Activated CD8-positive, alpha-beta memory T cell treated with anti-CD3 and anti-CD28 coated beads for 48 hours (primary cell): Measurements from ENCODE around the gene ZNF804B.

Experiments used
- DNase-seq, 3 experiments: peaks; one replicate each; pipeline ENCODE4 v3.0.0-alpha.2; 2020; ENCODE audit warnings: low read depth in 2 of 3, low spot score in 2 of 3

The ZNF804B gene

GRCh38 chr7:88965371-88965770 lies 205.9 kb downstream of the ZNF804B start:
- DNase-seq, result no peak

- DNase-seq, result no peak
Measured at GRCh38 chr7:88967432-88967831, 207.9 kb downstream of the ZNF804B start.

GRCh38 chr7:88969167-88969566 lies 209.7 kb downstream of the ZNF804B start:
- no peak for DNase-seq

- no peak for DNase-seq
Measured at GRCh38 chr7:88985295-88985694, 225.8 kb downstream of the ZNF804B start.

GRCh38 chr7:89001306-89001705 lies 241.8 kb downstream of the ZNF804B start:
- no peak for DNase-seq

- DNase-seq, result no peak
Measured at GRCh38 chr7:89002981-89003956, 243.8 kb downstream of the ZNF804B start.

GRCh38 chr7:89012016-89012415 lies 252.5 kb downstream of the ZNF804B start:
- DNase-seq, result no peak

GRCh38 chr7:89017695-89018094 lies 258.2 kb downstream of the ZNF804B start:
- no peak for DNase-seq

GRCh38 chr7:89021741-89022140 lies 262.2 kb downstream of the ZNF804B start:
- no peak for DNase-seq

GRCh38 chr7:89023206-89023605 lies 263.7 kb downstream of the ZNF804B start:
- DNase-seq, result no peak

- DNase-seq, result no peak
Measured at GRCh38 chr7:89023877-89024276, 264.4 kb downstream of the ZNF804B start.

GRCh38 chr7:89027781-89028180 lies 268.3 kb downstream of the ZNF804B start:
- DNase-seq, result no peak

- no peak for DNase-seq
Measured at GRCh38 chr7:89028319-89028718, 268.8 kb downstream of the ZNF804B start.

- DNase-seq, result no peak
Measured at GRCh38 chr7:89029864-89030263, 270.4 kb downstream of the ZNF804B start.

- DNase-seq, result no peak
Measured at GRCh38 chr7:89041240-89041639, 281.7 kb downstream of the ZNF804B start.

- no peak for DNase-seq
Measured at GRCh38 chr7:89042940-89043339, 283.4 kb downstream of the ZNF804B start.

GRCh38 chr7:89049043-89049442 lies 289.5 kb downstream of the ZNF804B start:
- DNase-seq, result no peak

- DNase-seq, result no peak
Measured at GRCh38 chr7:89053130-89053529, 293.6 kb downstream of the ZNF804B start.

- DNase-seq, result no peak
Measured at GRCh38 chr7:89054361-89054760, 294.9 kb downstream of the ZNF804B start.

- DNase-seq, result no peak
Measured at GRCh38 chr7:89060234-89060633, 300.7 kb downstream of the ZNF804B start.

- no peak for DNase-seq
Measured at GRCh38 chr7:89064831-89065230, 305.3 kb downstream of the ZNF804B start.

GRCh38 chr7:89067048-89067447 lies 307.5 kb downstream of the ZNF804B start:
- no peak for DNase-seq

GRCh38 chr7:89072081-89072480 lies 312.6 kb downstream of the ZNF804B start:
- no peak for DNase-seq
